KMS-11 (cell line): ENCODE data around the gene EEF2K.

Experiments
- H2AFZ ChIP-seq: fragments of 200-600 bp; sonication (generic); 2 replicates; pipeline ENCODE4 v1.6.1; 2016; ENCODE audit warnings: antibody characterized with exemption, mixed run types, low read depth
- H3K27ac ChIP-seq: fragments of 200-600 bp; sonication (generic); 2 replicates; pipeline ENCODE4 v1.6.1; 2016; ENCODE audit warnings: mild to moderate bottlenecking, mixed run types
- H3K27me3 ChIP-seq: fragments of 200-600 bp; sonication (generic); 2 replicates; pipeline ENCODE4 v1.6.1; 2017; ENCODE audit warnings: mild to moderate bottlenecking, low read depth, mixed run types, moderate library complexity; ENCODE audit not compliant: insufficient read depth
- H3K36me3 ChIP-seq: fragments of 200-600 bp; sonication (generic); 2 replicates; pipeline ENCODE4 v1.6.1; 2017; ENCODE audit warnings: mild to moderate bottlenecking, mixed run types; ENCODE audit not compliant: insufficient read depth
- H3K4me1 ChIP-seq: fragments of 200-600 bp; sonication (generic); 2 replicates; pipeline ENCODE4 v1.6.1; 2016; ENCODE audit warnings: mild to moderate bottlenecking, low read depth, mixed run types; ENCODE audit not compliant: poor library complexity, severe bottlenecking
- H3K4me2 ChIP-seq: fragments of 200-600 bp; sonication (generic); 2 replicates; pipeline ENCODE4 v1.7.0; 2016; ENCODE audit warnings: mild to moderate bottlenecking, mixed run types
- H3K4me3 ChIP-seq: fragments of 200-600 bp; sonication (generic); IDR thresholded peaks from 2 replicates; pipeline ENCODE4 v1.6.1; 2017; ENCODE audit warnings: low read depth, low read length, mixed read lengths; ENCODE audit not compliant: insufficient read depth
- H3K79me2 ChIP-seq: fragments of 200-600 bp; sonication (generic); 2 replicates; pipeline ENCODE4 v1.6.1; 2016; ENCODE audit warnings: low read depth, mixed run types; ENCODE audit not compliant: insufficient read depth
- H3K9ac ChIP-seq: fragments of 200-600 bp; sonication (generic); 2 replicates; pipeline ENCODE4 v1.6.1; 2016; ENCODE audit warnings: mild to moderate bottlenecking, mixed run types
- H4K20me1 ChIP-seq: fragments of 200-600 bp; sonication (generic); 2 replicates; pipeline ENCODE4 v1.6.1; 2016; ENCODE audit warnings: mild to moderate bottlenecking, mixed run types; ENCODE audit not compliant: insufficient read depth
- CTCF ChIP-seq: fragments of 200-600 bp; sonication (generic); conservative IDR thresholded peaks from 2 replicates; pipeline ENCODE4 v1.6.1; 2017; ENCODE audit warnings: low read depth, mild to moderate bottlenecking, antibody characterized with exemption, low read length, moderate library complexity, mixed read lengths

EEF2K gene

DNA sequence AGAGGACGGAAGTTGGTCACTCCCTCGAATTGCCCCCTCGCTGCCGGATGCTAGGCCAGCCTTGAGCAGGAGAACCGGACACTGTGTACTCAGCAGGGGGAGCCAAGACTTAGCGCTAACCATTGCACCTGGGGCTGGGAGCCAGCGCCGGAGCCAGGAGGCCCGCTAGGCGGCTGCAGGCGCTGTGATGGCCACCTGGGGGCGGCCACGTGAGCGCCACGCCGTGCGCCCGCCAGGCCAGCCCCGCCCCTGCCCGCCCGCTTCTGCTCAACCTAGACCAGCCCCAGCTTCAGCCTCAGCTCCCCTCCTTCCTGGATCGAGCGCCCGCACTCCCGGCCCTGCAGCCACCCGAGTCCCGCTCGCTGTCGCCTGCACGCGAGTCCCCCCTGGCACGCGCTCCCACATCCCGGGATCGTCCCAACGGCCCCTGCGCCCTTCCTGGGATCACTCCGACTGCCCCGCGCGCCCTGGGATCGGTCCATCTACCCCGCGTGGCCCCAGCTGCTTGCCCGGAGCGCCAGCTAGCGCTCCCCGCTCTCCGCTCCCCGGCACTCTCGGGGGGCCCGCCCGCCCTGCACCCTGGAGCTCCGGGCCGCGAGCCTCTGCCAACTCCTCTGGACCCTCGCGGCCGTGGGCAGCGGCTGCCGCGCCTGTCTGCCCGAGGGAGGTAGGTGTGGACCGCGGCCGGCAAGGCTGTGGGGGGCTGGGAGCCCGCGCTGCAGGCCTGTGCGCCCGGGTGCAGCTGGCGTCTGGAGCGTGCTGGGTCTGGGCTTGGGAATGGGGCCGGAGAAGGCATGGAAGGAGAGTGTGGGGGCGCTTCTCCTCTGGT lies at the start of gene EEF2K:
TSS of gene EEF2K (plus strand) at position 266 of the 829 bp plus-strand sequence. CDS start 19,452 bp downstream, outside the sequence.
- H3K4me1 ChIP-seq: peaks cover 56% of the 10 kb centered on the region
- H3K79me2 ChIP-seq: peaks cover 47% of the 10 kb centered on the region
- no peak within 1 kb of the TSS for H3K4me3 ChIP-seq
- H3K4me2 ChIP-seq: peak within 1 kb of the TSS; percentile 87
- peak; percentile 61 for TF ChIP-seq CTCF
- no peaks in the 10 kb centered on the region for H4K20me1 ChIP-seq
- no peaks in the 10 kb centered on the region for H3K36me3 ChIP-seq
- peak within 1 kb of the TSS; percentile 78 for H3K9ac ChIP-seq
- no peaks in the 10 kb centered on the region for H3K27me3 ChIP-seq
- peak within 1 kb of the TSS; percentile 76 for H2AFZ ChIP-seq
- H3K27ac ChIP-seq: peak within 1 kb of the TSS; percentile 42

- H3K27me3 ChIP-seq: peaks cover 6% of the 10 kb centered on the region; the same call in 1 of the 2 replicates
- TF ChIP-seq CTCF: no peak
- no peak overlapping the region for H3K4me2 ChIP-seq
Observed at GRCh38 chr16:22161401-22161800, 44.7 kb upstream of the EEF2K start.

DNA sequence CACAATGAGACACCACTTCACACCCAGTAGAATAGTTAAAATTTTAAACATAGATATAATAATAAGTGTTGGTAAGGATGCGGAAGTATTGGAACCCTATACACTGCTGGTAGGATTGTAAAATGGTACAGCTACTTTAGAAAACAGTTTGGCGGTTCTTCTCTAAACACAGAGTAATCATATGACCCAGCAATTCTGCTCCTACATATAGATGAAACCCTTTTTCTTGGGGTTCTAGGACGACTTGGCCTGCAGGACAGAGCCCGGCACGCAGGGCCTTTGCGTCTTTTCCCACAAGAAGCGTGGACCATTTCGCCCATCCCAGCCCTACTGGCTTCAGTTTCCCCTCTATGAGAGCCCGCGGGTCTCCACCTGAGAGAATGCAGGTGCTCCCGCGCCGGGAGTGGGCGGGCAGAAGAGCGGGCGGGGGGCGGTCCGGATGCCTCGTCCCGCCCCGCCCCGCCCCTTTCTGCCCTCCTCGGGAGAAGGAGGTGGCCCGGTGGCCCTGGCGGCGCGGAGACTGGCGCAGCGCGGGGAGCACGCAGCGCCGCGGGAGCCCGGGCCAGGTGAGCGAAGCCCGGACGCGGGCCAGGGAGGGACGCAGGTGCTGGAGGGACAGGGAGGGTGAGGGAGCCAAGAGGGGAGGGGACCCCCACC lies 44.0 kb upstream of the EEF2K start, which contains the start of gene SDR42E2:
TSS of gene SDR42E2 (plus strand) at position 508 of the 657 bp plus-strand sequence. CDS start 3,077 bp downstream, outside the sequence.
- Histone ChIP-seq H3K4me2 (peak within 1 kb of the TSS; percentile 48), H3K36me3 (no peaks in the 10 kb centered on the region), H3K79me2 (no peaks in the 10 kb centered on the region), H3K4me1 (peaks cover 4% of the 10 kb centered on the region), H4K20me1 (no peaks in the 10 kb centered on the region), H3K4me3 (no peak within 1 kb of the TSS), H3K27me3 (peaks cover 6% of the 10 kb centered on the region; the same call in 1 of the 2 replicates), H2AFZ (peak within 1 kb of the TSS; percentile 51; the same call in 1 of the 2 replicates), H3K9ac (no peak within 1 kb of the TSS), H3K27ac (no peak within 1 kb of the TSS)
- no peak for TF ChIP-seq CTCF

More at GRCh38 chr16:22161401-22161800, 44.7 kb upstream of the EEF2K start:
- H4K20me1 ChIP-seq: no peaks in the 10 kb centered on the region
- peaks cover 4% of the 10 kb centered on the region for H3K4me1 ChIP-seq
- H3K9ac ChIP-seq: no peak overlapping the region
- H3K27ac ChIP-seq: no peak overlapping the region
- no peaks in the 10 kb centered on the region for H3K36me3 ChIP-seq
- no peak overlapping the region for H2AFZ ChIP-seq
- no peaks in the 10 kb centered on the region for H3K79me2 ChIP-seq
- H3K4me3 ChIP-seq: no peak overlapping the region

- peak overlapping the region; percentile 51; the same call in 1 of the 2 replicates for H2AFZ ChIP-seq
- H3K79me2 ChIP-seq: no peaks in the 10 kb centered on the region
- H3K9ac ChIP-seq: no peak overlapping the region
- H3K36me3 ChIP-seq: no peaks in the 10 kb centered on the region
- peaks cover 4% of the 10 kb centered on the region for H3K4me1 ChIP-seq
- H3K27me3 ChIP-seq: peaks cover 6% of the 10 kb centered on the region; the same call in 1 of the 2 replicates
- H3K27ac ChIP-seq: no peak overlapping the region
- no peak overlapping the region for H3K4me3 ChIP-seq
- no peak for TF ChIP-seq CTCF
- H4K20me1 ChIP-seq: no peaks in the 10 kb centered on the region
- peak overlapping the region; percentile 48 for H3K4me2 ChIP-seq
Observed at GRCh38 chr16:22162656-22163009, 43.4 kb upstream of the EEF2K start.
